ENCODE data around the gene CBL.

Gene CBL

GRCh38 chr11:119338318-119338890 is 132.3 kb downstream of the CBL start:
- H3K27ac ChIP-seq = no peak overlapping the region
- no peak for TF ChIP-seq ZFX (IDR thresholded peaks at IDR 0.05)
- TF ChIP-seq, protein P1, sequence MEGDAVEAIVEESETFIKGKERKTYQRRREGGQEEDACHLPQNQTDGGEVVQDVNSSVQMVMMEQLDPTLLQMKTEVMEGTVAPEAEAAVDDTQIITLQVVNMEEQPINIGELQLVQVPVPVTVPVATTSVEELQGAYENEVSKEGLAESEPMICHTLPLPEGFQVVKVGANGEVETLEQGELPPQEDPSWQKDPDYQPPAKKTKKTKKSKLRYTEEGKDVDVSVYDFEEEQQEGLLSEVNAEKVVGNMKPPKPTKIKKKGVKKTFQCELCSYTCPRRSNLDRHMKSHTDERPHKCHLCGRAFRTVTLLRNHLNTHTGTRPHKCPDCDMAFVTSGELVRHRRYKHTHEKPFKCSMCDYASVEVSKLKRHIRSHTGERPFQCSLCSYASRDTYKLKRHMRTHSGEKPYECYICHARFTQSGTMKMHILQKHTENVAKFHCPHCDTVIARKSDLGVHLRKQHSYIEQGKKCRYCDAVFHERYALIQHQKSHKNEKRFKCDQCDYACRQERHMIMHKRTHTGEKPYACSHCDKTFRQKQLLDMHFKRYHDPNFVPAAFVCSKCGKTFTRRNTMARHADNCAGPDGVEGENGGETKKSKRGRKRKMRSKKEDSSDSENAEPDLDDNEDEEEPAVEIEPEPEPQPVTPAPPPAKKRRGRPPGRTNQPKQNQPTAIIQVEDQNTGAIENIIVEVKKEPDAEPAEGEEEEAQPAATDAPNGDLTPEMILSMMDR (conservative IDR thresholded peaks at IDR 0.05) = peak; percentile 97

- TF ChIP-seq, protein P1 (conservative IDR thresholded peaks at IDR 0.05) = no peak
- no peak for TF ChIP-seq ZFX (IDR thresholded peaks at IDR 0.05)
- no peak overlapping the region for H3K27ac ChIP-seq
Observed at GRCh38 chr11:119338965-119339588, 132.9 kb downstream of the CBL start.

DNA sequence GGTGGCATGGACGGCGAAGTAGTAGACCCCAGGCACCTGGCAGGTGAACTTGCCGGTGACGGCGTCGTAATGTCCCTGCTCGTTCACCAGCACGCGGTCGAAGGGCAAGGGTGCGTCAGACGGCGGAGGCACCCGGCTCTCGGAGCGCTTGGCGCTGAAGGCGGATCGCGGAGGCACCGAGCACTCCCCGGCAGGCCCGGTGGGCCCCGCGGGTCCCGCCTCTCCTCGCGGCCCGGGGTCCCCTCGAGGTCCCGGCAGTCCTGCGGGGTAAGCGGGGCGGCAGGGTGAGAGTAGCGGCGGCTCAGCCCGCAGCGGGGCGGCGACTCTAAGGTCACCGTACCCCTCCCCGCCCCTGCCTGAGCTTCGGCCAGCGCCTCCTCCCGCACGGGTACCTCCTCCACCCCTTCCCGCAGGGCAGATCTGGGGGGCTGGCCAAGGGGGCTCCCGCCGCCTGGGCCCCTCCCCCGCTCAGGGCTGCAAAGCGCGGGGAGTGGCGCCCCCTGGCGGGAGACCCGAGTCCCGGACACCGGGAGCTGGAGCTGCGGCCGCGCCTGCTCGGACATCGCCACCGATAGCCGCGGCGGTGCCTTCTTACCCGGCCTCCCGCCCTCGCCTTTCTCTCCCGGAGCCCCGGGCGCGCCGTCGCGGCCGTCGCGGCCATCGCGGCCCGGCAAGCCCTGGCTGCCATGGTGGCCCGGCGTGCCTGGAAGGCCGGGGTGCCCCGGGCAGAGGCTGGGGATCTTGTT is 133.6 kb downstream of the CBL start:
- no peak for TF ChIP-seq ZFX (IDR thresholded peaks at IDR 0.05)
- TF ChIP-seq, protein P1 (conservative IDR thresholded peaks at IDR 0.05) = peak; percentile 98
- no peak overlapping the region; the same call in 1 of the 2 replicates for H3K27ac ChIP-seq

GRCh38 chr11:119340335-119341221 is 134.4 kb downstream of the CBL start, which contains the start of gene C1QTNF5:
C1QTNF5 (minus strand) TSS chr11:119340883; CDS start chr11:119340397, 486 bp downstream.
- no peak within 1 kb of the TSS; the same call in 1 of the 2 replicates for H3K27ac ChIP-seq
- TF ChIP-seq ZFX (IDR thresholded peaks at IDR 0.05) = no peak
- TF ChIP-seq, protein P1 (conservative IDR thresholded peaks at IDR 0.05) = no peak

DNA sequence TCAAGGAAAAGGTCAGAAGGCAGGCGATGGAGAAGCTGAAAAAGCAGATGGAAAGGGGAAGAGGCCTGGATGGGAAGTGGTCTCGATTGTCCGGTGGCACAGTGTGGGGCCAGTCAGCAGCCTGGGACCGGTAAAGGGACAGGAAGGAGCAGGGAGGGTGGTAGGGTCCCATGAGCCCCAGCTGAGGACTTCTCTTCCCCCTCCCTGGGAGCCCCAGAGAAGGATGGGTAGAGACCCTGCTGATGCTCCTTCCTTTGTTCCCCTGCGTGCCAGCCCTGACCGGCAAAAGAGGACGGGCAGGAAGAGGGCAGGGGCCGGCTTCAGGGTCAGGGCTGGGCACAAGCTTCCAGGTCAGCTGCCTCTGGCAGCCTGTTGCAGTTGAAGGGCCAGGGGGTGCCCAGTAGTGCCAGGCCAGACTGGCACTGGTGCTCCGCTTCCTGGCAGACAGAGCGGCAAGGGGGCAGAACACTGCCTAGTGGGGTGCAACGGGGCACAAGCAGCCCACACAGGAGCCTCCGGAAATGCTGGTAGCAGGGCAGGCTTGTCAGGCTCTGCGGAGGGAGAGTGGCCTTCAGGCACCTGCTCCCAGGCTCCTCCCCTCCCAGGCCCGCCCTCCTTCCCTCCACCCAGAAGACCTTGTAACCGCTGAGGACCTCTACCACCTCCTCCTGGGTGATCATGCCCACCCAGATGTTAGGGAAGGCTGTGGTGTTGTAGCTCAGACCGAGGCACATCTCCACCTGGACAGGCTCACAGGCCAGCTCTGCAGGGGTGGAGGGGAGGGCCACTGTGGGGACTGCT is 135.3 kb downstream of the CBL start:
- no peak overlapping the region for H3K27ac ChIP-seq
- TF ChIP-seq, protein P1 (conservative IDR thresholded peaks at IDR 0.05) = no peak
- TF ChIP-seq ZFX (IDR thresholded peaks at IDR 0.05) = no peak

GRCh38 chr11:119342023-119342300 is 135.8 kb downstream of the CBL start:
- TF ChIP-seq ZFX (IDR thresholded peaks at IDR 0.05) = no peak
- TF ChIP-seq, protein P1 (conservative IDR thresholded peaks at IDR 0.05) = no peak

More at GRCh38 chr11:119342023-119342300, 135.8 kb downstream of the CBL start:
- H3K27ac ChIP-seq = no peak overlapping the region
